MM.1S (cell line): ENCODE results near the gene SLAMF7.

Source experiments
- EZH2 ChIP-seq: fragments of 300-600 bp; sonication (generic); optimal IDR thresholded peaks from 2 replicates; pipeline ENCODE3; 2017; ENCODE audit warnings: low read depth, mild to moderate bottlenecking, antibody characterized with exemption, low read length, mixed read lengths
- EZH2phosphoT487 ChIP-seq: fragments of 300-600 bp; sonication (generic); IDR thresholded peaks from 2 replicates; pipeline ENCODE4 v1.6.1; 2018; ENCODE audit warnings: antibody characterized with exemption, low read length
- TF ChIP-seq, protein P1 (sequence below): fragments of 300-600 bp; sonication (generic); IDR thresholded peaks from 2 replicates; pipeline ENCODE4 v1.5.1; 2016; ENCODE audit warnings: antibody characterized with exemption, low read length, mixed read lengths

DNA sequence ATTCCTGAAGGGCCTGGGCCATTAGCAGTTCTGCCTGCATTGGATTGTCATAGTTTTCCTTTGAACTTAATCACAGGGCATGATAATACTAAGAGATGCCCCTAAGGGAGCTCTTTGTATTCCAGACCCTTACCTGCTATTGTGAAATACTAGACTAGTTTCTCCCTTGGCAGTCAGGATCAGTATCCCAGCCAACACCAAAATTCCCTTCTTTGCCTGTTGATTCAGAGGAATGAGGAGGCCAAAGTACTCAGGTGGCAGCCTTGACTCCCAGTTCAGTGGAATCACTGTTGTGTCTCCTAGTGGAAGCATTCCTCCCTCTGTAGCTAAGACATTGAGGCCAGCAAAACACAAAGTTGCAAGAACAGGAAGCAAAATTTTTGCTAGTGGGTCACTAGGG lies 20.7 kb downstream of the SLAMF7 start:
- TF ChIP-seq, protein P1, sequence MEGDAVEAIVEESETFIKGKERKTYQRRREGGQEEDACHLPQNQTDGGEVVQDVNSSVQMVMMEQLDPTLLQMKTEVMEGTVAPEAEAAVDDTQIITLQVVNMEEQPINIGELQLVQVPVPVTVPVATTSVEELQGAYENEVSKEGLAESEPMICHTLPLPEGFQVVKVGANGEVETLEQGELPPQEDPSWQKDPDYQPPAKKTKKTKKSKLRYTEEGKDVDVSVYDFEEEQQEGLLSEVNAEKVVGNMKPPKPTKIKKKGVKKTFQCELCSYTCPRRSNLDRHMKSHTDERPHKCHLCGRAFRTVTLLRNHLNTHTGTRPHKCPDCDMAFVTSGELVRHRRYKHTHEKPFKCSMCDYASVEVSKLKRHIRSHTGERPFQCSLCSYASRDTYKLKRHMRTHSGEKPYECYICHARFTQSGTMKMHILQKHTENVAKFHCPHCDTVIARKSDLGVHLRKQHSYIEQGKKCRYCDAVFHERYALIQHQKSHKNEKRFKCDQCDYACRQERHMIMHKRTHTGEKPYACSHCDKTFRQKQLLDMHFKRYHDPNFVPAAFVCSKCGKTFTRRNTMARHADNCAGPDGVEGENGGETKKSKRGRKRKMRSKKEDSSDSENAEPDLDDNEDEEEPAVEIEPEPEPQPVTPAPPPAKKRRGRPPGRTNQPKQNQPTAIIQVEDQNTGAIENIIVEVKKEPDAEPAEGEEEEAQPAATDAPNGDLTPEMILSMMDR: no peak
- TF ChIP-seq EZH2 (no peak), EZH2phosphoT487 (no peak)
